Thoracic aorta (tissue), 2 donors: ENCODE data around the gene TMEM121. TPM values are rescaled to one million over a fixed set of nuclear protein-coding genes. Genes with fewer than 3 reads are reported as not detected.

ENCODE experiments used
- ATAC-seq: fragments of 150-250 bp; one replicate; pipeline ENCODE4 v1.8.0; 2017; ENCODE audit warnings: low read depth; ENCODE audit not compliant: insufficient number of reproducible peaks, low FRiP score
- DNase-seq: peaks from one replicate; pipeline ENCODE4 v3.0.0-alpha.2; 2020; ENCODE audit warnings: low spot score
- H3K27ac ChIP-seq, 2 donors: fragments of 200-600 bp; sonication (generic); 1 replicate in 1 of 2; 2 replicates in 1 of 2; pipeline ENCODE4 v1.5.1; 2016; ENCODE audit warnings: mild to moderate bottlenecking in 2 of 2, moderate library complexity in 2 of 2
- H3K27me3 ChIP-seq: fragments of 200-600 bp; sonication (generic); replicated peaks from 2 replicates; pipeline ENCODE4 v1.6.0; 2016; ENCODE audit warnings: mild to moderate bottlenecking; ENCODE audit not compliant: insufficient read depth
- H3K36me3 ChIP-seq: fragments of 200-600 bp; sonication (generic); one replicate; pipeline ENCODE4 v1.5.1; 2016
- H3K4me1 ChIP-seq, 2 donors: fragments of 200-600 bp; sonication (generic); 1 replicate in 1 of 2; 2 replicates in 1 of 2; pipeline versions ENCODE4 v1.5.1 to v1.6.0; 2016; ENCODE audit warnings: low read depth in 2 of 2, mild to moderate bottlenecking in 1 of 2; ENCODE audit not compliant: control insufficient read depth in 1 of 2
- H3K4me3 ChIP-seq: fragments of 200-600 bp; sonication (generic); 2 replicates; pipeline ENCODE4 v1.5.1; 2016; ENCODE audit warnings: mild to moderate bottlenecking
- H3K9me3 ChIP-seq: fragments of 200-600 bp; sonication (generic); 2 replicates; pipeline ENCODE4 v1.5.1; 2016
- total RNA-seq, 2 donors: library from RNA; depleted of rRNA; stranded (reverse); fragments of >200 nt; gene quantifications; one replicate each; pipeline versions ENCODE4 v1.1.0 to v1.2.3, GENCODE V29; 2016
- TF ChIP-seq, protein P1 (sequence below): fragments of 200-600 bp; sonication (generic); IDR thresholded peaks from one replicate; pipeline ENCODE4 v1.5.1; 2019; ENCODE audit warnings: antibody characterized with exemption

TMEM121 gene
- total RNA-seq, 2 donors from 2014 or later, result 2.6 to 5.5 TPM

DNA sequence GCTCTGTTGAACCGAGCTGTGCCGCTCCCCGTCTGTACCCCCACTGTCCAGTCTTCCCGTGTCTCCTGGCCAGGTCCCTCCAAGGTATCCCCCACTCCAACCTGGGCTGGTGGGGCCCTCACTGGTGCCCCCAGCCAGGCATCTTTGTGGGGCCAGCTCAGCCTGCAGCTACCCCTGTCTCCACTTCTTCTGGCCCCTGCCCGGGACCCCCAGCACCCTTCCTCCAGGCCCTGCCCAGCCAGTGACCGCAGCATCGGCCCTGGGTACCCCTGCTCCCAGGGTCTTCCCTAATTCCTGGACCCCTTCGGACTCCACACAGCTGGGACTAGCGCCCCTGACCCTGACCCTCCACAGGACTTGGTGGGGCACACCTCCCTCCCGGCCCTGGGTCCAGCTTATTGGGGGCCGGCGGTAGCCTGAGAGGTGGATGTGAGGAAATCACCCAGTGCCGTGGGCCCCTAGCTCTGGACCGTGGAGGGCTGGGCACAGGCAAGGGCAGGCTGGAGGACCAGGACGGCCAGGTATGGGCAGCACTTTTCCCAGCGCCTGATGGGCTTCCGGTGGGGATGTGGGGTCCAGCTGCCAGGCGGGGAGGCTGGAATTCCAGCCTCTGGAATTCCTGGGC lies 43.8 kb upstream of the TMEM121 start:
- peak overlapping the region; percentile 97 to 100 for H3K27ac ChIP-seq
- ATAC-seq, result no peak
- DNase-seq, result no peak
- peaks cover 6% of the 10 kb centered on the region for H3K36me3 ChIP-seq
- peak overlapping the region; percentile 81 for H3K4me3 ChIP-seq
- no peaks in the 10 kb centered on the region for H3K27me3 ChIP-seq
- peaks cover 38 to 77% of the 10 kb centered on the region in 2 donors for H3K4me1 ChIP-seq
- TF ChIP-seq, protein P1, sequence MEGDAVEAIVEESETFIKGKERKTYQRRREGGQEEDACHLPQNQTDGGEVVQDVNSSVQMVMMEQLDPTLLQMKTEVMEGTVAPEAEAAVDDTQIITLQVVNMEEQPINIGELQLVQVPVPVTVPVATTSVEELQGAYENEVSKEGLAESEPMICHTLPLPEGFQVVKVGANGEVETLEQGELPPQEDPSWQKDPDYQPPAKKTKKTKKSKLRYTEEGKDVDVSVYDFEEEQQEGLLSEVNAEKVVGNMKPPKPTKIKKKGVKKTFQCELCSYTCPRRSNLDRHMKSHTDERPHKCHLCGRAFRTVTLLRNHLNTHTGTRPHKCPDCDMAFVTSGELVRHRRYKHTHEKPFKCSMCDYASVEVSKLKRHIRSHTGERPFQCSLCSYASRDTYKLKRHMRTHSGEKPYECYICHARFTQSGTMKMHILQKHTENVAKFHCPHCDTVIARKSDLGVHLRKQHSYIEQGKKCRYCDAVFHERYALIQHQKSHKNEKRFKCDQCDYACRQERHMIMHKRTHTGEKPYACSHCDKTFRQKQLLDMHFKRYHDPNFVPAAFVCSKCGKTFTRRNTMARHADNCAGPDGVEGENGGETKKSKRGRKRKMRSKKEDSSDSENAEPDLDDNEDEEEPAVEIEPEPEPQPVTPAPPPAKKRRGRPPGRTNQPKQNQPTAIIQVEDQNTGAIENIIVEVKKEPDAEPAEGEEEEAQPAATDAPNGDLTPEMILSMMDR, result no peak
- H3K9me3 ChIP-seq, result no peaks in the 10 kb centered on the region

GRCh38 chr14:105483300-105484068 lies 42.9 kb upstream of the TMEM121 start:
- Histone ChIP-seq H3K4me3 (no peak overlapping the region), H3K4me1 (peaks cover 38 to 84% of the 10 kb centered on the region in 2 donors), H3K27me3 (no peaks in the 10 kb centered on the region), H3K27ac (peak overlapping the region; percentile 97 to 100), H3K9me3 (no peaks in the 10 kb centered on the region), H3K36me3 (peaks cover 6% of the 10 kb centered on the region)
- ATAC-seq (no peak), DNase-seq (no peak)
- TF ChIP-seq, protein P1, result no peak

- H3K27ac ChIP-seq, result peak overlapping the region; percentile 97 to 100
- H3K4me1 ChIP-seq, result peaks cover 40 to 92% of the 10 kb centered on the region in 2 donors
- no peaks in the 10 kb centered on the region for H3K27me3 ChIP-seq
- no peak for DNase-seq
- ATAC-seq, result no peak
- H3K9me3 ChIP-seq, result no peaks in the 10 kb centered on the region
- H3K36me3 ChIP-seq, result peaks cover 5% of the 10 kb centered on the region
- TF ChIP-seq, protein P1, result no peak
- H3K4me3 ChIP-seq, result no peak overlapping the region
Observed at GRCh38 chr14:105484069-105484996, 42.0 kb upstream of the TMEM121 start.

- ATAC-seq (no peak), DNase-seq (no peak)
- Histone ChIP-seq H3K9me3 (no peaks in the 10 kb centered on the region), H3K4me3 (no peak overlapping the region), H3K4me1 (peaks cover 42 to 97% of the 10 kb centered on the region in 2 donors), H3K36me3 (no peaks in the 10 kb centered on the region), H3K27me3 (no peaks in the 10 kb centered on the region), H3K27ac (peak overlapping the region in 1 of 2 donors; percentile 100)
- TF ChIP-seq, protein P1, result no peak
Observed at GRCh38 chr14:105484997-105485393, 41.4 kb upstream of the TMEM121 start.
